ENCODE results near the gene FAM163A.
"Not testable (repeated sequence)": the region's sequence is repeated elsewhere in the genome, so short reads cannot be mapped to it uniquely, and the experiment has no call there.

The FAM163A gene

DNA sequence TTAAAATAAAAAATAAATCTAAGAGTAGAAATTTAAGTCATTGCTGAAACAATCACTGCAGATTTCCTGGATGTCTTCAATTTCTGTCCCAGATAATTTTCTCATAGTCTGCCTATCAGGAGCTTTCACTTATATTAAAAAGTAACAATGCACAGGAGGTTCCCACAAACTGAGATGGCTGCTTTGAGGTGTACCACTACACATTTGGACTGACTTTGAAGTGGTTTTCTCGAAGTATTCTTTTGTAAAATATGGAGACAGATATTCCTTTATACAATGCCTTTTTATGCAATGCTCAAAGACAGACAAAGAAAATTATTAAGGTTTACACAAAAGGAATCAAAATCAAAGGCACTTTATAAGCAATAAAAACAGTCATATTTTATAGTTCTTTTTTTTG is 110.0 kb downstream of the FAM163A start:
- no peak for DNase-seq (ENCODE audit: low spot score)

DNA sequence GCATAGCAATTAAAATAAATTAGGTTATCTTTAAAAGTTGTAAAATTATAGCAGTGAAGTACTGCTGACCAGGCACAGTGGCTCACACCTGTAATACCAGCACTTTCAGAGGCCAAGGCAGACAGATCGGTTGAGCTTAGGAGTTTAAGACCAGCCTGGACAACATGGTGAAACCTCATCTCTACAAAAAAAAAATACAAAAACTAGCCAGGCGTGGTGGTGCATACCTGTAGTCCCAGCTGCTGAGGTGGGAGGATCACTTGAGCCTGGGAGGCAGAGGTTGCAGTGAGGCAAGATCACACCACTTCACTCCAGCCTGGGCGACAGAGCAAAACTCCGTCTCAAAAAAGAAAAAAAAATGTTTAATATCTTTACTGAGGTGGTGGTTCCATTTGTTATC is 112.7 kb downstream of the FAM163A start:
- not testable (repeated sequence) for DNase-seq (ENCODE audit: low spot score)

DNA sequence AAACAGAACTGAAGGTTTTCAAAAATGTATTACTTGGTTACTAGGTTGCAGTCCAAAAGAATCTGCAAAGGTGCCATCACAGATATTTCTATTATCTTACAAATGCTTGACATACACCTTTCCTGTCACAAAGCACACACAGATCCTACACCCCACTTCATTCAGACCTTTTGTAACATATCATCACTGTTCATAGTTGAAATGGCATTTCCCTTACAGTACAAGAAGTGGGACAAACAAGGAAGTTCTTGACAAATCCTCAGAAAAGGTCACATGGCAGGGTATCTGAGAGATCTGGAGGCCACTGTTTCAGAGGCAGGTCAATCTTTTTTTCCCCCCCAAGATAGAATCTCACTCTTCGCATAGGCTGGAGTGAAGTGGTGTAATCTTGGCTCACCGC is 113.2 kb downstream of the FAM163A start:
- no peak for DNase-seq (ENCODE audit: low spot score)

DNA sequence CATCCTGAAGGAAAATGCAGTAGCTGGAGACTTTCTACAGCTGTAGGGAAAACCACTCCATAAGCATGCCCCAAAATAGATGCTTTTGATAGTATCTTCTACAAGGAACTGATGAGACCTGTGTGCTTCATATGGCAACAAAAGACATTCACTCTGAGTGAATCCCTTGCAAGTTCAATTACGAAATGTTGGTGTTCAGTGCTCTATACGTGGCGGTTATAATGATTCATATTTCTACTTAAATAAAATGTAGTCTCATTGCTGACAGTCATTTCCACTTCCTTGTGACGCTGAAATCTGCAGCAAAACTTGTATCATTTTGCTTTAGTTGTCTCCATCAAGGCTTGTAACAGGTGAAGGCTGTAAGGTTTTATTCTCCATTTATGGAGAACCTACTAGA is 113.9 kb downstream of the FAM163A start:
- no peak for DNase-seq (ENCODE audit: low spot score)

DNA sequence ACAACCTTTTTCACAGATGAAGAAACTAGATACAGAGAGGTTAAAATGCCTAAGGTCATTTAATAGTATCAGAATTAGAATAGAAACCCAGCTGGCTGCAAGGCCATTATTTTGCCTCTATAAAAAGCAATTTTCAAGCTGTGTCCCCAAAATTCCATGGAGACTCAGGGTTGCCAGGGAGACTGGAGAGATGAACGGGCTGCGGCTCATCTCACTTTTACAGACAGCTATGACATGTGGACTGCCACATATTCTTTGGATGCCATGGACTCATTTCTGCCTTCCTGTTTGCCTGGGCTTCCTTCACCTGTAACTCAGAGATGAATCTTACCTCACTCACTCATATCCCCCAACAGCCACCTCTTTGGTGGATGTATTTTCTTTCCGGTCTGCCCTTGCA is 117.6 kb downstream of the FAM163A start:
- no peak for DNase-seq (ENCODE audit: low spot score)

DNA sequence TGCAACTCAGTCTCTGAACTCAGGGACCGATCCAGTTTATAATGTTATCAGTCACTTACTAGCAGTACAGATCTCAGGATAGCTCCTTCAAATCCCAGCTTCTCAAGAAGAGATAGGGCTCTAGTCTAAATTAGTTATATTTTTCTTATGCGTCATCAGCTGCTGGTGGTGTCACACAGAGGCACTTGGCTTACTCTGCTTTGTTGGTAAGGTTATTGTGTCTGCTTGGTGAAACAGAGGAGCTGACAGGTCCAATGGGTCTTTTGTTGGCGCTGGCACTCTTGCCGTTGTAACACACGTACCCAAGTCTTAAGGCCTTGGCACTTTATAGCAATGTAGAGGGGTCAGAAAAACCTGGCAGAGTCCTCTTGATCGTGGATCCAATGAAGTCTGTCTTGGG is 122.3 kb downstream of the FAM163A start:
- no peak for DNase-seq (ENCODE audit: low spot score)

Measured in kidney tubule cell (primary cell).